Sigmoid colon (tissue), 7 donors: ENCODE results near the gene COL6A2. TPM values are rescaled to one million over a fixed set of nuclear protein-coding genes. Genes with fewer than 3 reads are reported as not detected.

Experiments
- DNase-seq: peaks from one replicate; pipeline ENCODE4 v3.0.0-alpha.2; 2019
- H3K27ac ChIP-seq, 4 donors: fragments of 200-600 bp; sonication (generic); one replicate each; pipeline ENCODE4 v1.5.1; 2016 to 2019; ENCODE audit warnings: mild to moderate bottlenecking in 1 of 4
- H3K27me3 ChIP-seq, 3 donors: fragments of 200-600 bp; sonication (generic); one replicate each; pipeline ENCODE4 v1.5.1; 2019; ENCODE audit warnings: mild to moderate bottlenecking in 1 of 3
- H3K36me3 ChIP-seq, 4 donors: fragments of 200-600 bp; sonication (generic); one replicate each; pipeline ENCODE4 v1.5.1; 2016 to 2019
- H3K4me1 ChIP-seq, 4 donors: fragments of 200-600 bp; sonication (generic); one replicate each; pipeline ENCODE4 v1.5.1; 2017 to 2019
- H3K4me3 ChIP-seq, 4 donors: fragments of 200-600 bp; sonication (generic); one replicate each; pipeline ENCODE4 v1.5.1; 2017 to 2019; ENCODE audit warnings: mild to moderate bottlenecking in 2 of 4, moderate library complexity in 1 of 4
- H3K9me3 ChIP-seq, 4 donors: fragments of 200-600 bp in 3 of 4; sonication (generic) in 3 of 4; one replicate each; pipeline versions ENCODE4 v1.5.1 to v1.6.1; 2013 to 2019
- CTCF ChIP-seq, 4 experiments: fragments of 450-650 bp in 3 of 4; fragments of 200-600 bp in 1 of 4; IDR thresholded peaks; one replicate each; pipeline ENCODE4 v1.5.1; 2016 to 2019; ENCODE audit warnings: antibody characterized with exemption in 4 of 4, mild to moderate bottlenecking in 3 of 4, moderate library complexity in 2 of 4
- EP300 ChIP-seq, 4 donors: sonication (generic); formaldehyde crosslinking; IDR thresholded peaks; one replicate each; pipeline ENCODE4 v1.6.1; 2017; ENCODE audit warnings: antibody characterized with exemption in 4 of 4
- POLR2A ChIP-seq, 2 donors: fragments of 450-650 bp; IDR thresholded peaks; one replicate each; pipeline ENCODE4 v1.6.1; 2016; ENCODE audit warnings: antibody characterized with exemption in 2 of 2, mild to moderate bottlenecking in 2 of 2, moderate library complexity in 2 of 2
- POLR2AphosphoS5 ChIP-seq, 4 donors: sonication (generic); formaldehyde crosslinking; IDR thresholded peaks; one replicate each; pipeline ENCODE4 v1.6.1; 2017; ENCODE audit warnings: antibody characterized with exemption in 4 of 4
- WGBS, 2 donors: extraction: QIAGEN DNeasy Blood & Tissue Kit; methylation state at CpG; one replicate each; pipeline ENCODE4 v1.1.7; 2013; 5-methylcytosine and 5-hydroxymethylcytosine counted together
- intact Hi-C: fragments of 100-400 bp; cut with DNase I; formaldehyde crosslinking; loops from one replicate; pipeline ENCODE4 v1.15.1; 2023
- polyA plus RNA-seq, 3 donors: library from polyadenylated mRNA; stranded (reverse); fragments of 200-250 nt; gene quantifications; one replicate each; pipeline ENCODE4 v1.2.3, GENCODE V29; 2013
- total RNA-seq, 4 donors: library from RNA; depleted of rRNA; stranded (reverse); fragments of >200 nt; gene quantifications; one replicate each; pipeline ENCODE4 v1.1.0, GENCODE V29; 2016
- donor health status: healthy with polysubstance abuse.
- donor health status: Bipolar disorder and iron deficiency.
- donor health status: healthy.

The COL6A2 gene
- total and polyA plus RNA-seq, 7 donors, result 14.3 to 1,745 (median 570) TPM

GRCh38 chr21:46154155-46154954 lies 56.4 kb downstream of the COL6A2 start:
- Histone ChIP-seq H3K4me1 (peaks cover 0 to 15% (median 11%) of the 10 kb centered on the region in 4 donors), H3K36me3 (no peaks in the 10 kb centered on the region), H3K9me3 (no peaks in the 10 kb centered on the region), H3K4me3 (no peak overlapping the region), H3K27me3 (no peaks in the 10 kb centered on the region), H3K27ac (no peak overlapping the region)
- DNase-seq, result peak; percentile 61
- intact Hi-C loops, result no loop called here
- WGBS, 2 donors, result 90 to 91% methylated on average over 39 of the region's 39 CpGs
- no peak for TF ChIP-seq EP300 (IDR thresholded peaks at IDR 0.05)
- no peak for TF ChIP-seq POLR2AphosphoS5 (IDR thresholded peaks at IDR 0.05)

GRCh38 chr21:46154955-46155513 lies 57.1 kb downstream of the COL6A2 start:
- Histone ChIP-seq H3K27me3 (no peaks in the 10 kb centered on the region), H3K27ac (no peak overlapping the region), H3K9me3 (no peaks in the 10 kb centered on the region), H3K4me1 (peaks cover 0 to 15% (median 11%) of the 10 kb centered on the region in 4 donors), H3K4me3 (no peak overlapping the region), H3K36me3 (no peaks in the 10 kb centered on the region)
- peak; percentile 61 for DNase-seq
- 85 to 88% methylated on average over 16 of the region's 16 CpGs for WGBS, 2 donors
- intact Hi-C loops, result no loop called here
- TF ChIP-seq POLR2AphosphoS5 (IDR thresholded peaks at IDR 0.05) (no peak), POLR2A (IDR thresholded peaks at IDR 0.05) (no peak), CTCF (IDR thresholded peaks at IDR 0.05) (no peak), EP300 (IDR thresholded peaks at IDR 0.05) (no peak)

- WGBS, 2 donors, result 78 to 86% methylated on average over 34 of the region's 34 CpGs
- H3K4me1 ChIP-seq, result peaks cover 0 to 15% (median 11%) of the 10 kb centered on the region in 4 donors
- no peak within 1 kb of the TSS for H3K4me3 ChIP-seq
- H3K27ac ChIP-seq, result no peak within 1 kb of the TSS
- H3K36me3 ChIP-seq, result no peaks in the 10 kb centered on the region
- no peak for TF ChIP-seq POLR2AphosphoS5 (IDR thresholded peaks at IDR 0.05)
- no peak for TF ChIP-seq CTCF (IDR thresholded peaks at IDR 0.05)
- no peak for TF ChIP-seq EP300 (IDR thresholded peaks at IDR 0.05)
- no peak for TF ChIP-seq POLR2A (IDR thresholded peaks at IDR 0.05)
- H3K9me3 ChIP-seq, result no peaks in the 10 kb centered on the region
- no peaks in the 10 kb centered on the region for H3K27me3 ChIP-seq
- DNase-seq, result peak; percentile 57
- intact Hi-C loops, result no loop called here
These were observed 57.8 kb downstream of the COL6A2 start, which contains the start of gene FTCD for GRCh38 chr21:46155514-46156377. Gene FTCD, minus strand, starts transcription at chr21:46155579. Its CDS starts 56 bp downstream, at chr21:46155523.

GRCh38 chr21:46156378-46156645 lies 58.4 kb downstream of the COL6A2 start:
- Histone ChIP-seq H3K27ac (no peak overlapping the region), H3K9me3 (no peaks in the 10 kb centered on the region), H3K27me3 (peaks cover 0 to 4% (median 0%) of the 10 kb centered on the region in 3 donors), H3K36me3 (no peaks in the 10 kb centered on the region), H3K4me1 (peaks cover 0 to 15% (median 13%) of the 10 kb centered on the region in 4 donors), H3K4me3 (no peak overlapping the region)
- no peak for TF ChIP-seq EP300 (IDR thresholded peaks at IDR 0.05)
- no peak for TF ChIP-seq POLR2A (IDR thresholded peaks at IDR 0.05)
- TF ChIP-seq POLR2AphosphoS5 (IDR thresholded peaks at IDR 0.05), result no peak
- no peak for TF ChIP-seq CTCF (IDR thresholded peaks at IDR 0.05)
- peak; percentile 53 for DNase-seq
- intact Hi-C loops, result no loop called here
- WGBS, 2 donors, result 86 to 89% methylated on average over 7 of the region's 7 CpGs

DNA sequence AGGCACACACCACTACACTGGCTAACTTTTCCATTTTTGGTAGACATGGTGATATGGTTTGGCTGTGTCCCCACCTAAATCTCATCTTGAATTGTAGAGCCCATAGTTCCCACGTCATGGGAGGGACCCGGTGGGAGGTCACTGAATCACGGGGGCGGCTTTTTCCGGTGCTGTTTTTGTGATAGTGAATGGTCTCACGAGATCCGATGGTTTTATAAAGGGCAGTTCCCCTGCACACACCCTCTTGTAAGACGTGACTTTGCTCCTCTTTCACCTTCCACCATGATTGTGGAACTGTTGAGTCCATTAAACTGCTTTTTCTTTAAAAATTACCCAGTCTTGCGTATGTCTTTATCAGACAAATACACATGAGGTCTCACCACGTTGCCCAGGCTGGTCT lies 58.8 kb downstream of the COL6A2 start:
- Histone ChIP-seq H3K27ac (no peak overlapping the region), H3K9me3 (no peaks in the 10 kb centered on the region), H3K4me3 (no peak overlapping the region), H3K4me1 (peaks cover 0 to 19% (median 13%) of the 10 kb centered on the region in 4 donors), H3K27me3 (peaks cover 0 to 8% (median 0%) of the 10 kb centered on the region in 3 donors), H3K36me3 (no peaks in the 10 kb centered on the region)
- no peak for TF ChIP-seq EP300 (IDR thresholded peaks at IDR 0.05)
- no peak for TF ChIP-seq CTCF (IDR thresholded peaks at IDR 0.05)
- no peak for TF ChIP-seq POLR2A (IDR thresholded peaks at IDR 0.05)
- TF ChIP-seq POLR2AphosphoS5 (IDR thresholded peaks at IDR 0.05), result no peak
- DNase-seq, result no peak
- intact Hi-C loops, result no loop called here
- WGBS, 2 donors, result 82 to 89% methylated on average over 10 of the region's 10 CpGs
